Measurements from ENCODE around the gene CANT1. TPM values are rescaled to one million over a fixed set of nuclear protein-coding genes. Genes with fewer than 3 reads are reported as not detected.
A peak's percentile ranks its signal among the peaks of the same experiment; 100 is the strongest.

Gene CANT1
- total and polyA plus RNA-seq, 8 donors = 16.6 to 151 (median 40.7) TPM

DNA sequence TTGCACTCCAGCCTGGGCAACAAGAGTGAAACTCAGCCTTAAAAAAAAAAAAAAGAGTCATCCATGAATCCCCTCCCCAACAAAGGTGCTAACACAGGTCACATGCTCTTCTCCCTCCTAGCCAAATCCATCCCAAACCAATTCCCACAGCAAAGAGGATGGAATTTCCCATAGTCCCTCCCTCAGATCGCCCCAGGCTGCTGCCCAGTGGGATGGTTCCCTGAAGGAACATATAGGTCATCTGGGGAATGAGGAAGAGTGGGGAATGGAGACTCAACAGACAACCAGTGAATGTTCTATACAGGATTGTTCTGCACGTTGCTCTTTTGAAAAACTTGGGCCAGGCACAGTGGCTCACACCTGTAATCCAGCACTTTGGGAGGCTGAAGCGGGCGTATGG lies 48.0 kb downstream of the CANT1 start:
- H3K27me3 ChIP-seq = no peaks in the 10 kb centered on the region
- TF ChIP-seq, protein P1, sequence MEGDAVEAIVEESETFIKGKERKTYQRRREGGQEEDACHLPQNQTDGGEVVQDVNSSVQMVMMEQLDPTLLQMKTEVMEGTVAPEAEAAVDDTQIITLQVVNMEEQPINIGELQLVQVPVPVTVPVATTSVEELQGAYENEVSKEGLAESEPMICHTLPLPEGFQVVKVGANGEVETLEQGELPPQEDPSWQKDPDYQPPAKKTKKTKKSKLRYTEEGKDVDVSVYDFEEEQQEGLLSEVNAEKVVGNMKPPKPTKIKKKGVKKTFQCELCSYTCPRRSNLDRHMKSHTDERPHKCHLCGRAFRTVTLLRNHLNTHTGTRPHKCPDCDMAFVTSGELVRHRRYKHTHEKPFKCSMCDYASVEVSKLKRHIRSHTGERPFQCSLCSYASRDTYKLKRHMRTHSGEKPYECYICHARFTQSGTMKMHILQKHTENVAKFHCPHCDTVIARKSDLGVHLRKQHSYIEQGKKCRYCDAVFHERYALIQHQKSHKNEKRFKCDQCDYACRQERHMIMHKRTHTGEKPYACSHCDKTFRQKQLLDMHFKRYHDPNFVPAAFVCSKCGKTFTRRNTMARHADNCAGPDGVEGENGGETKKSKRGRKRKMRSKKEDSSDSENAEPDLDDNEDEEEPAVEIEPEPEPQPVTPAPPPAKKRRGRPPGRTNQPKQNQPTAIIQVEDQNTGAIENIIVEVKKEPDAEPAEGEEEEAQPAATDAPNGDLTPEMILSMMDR (IDR thresholded peaks at IDR 0.05) = no peak
- TF ChIP-seq EP300 (IDR thresholded peaks at IDR 0.05) (no peak), POLR2AphosphoS5 (IDR thresholded peaks at IDR 0.05) (no peak), POLR2A (IDR thresholded peaks at IDR 0.05) (no peak)
- no peak overlapping the region for H3K4me3 ChIP-seq
- peaks cover 0 to 10% (median 5%) of the 10 kb centered on the region in 4 donors for H3K36me3 ChIP-seq
- intact Hi-C loops (cut with DNase I; ENCODE audit: low total_unique reads) = no loop called here
- no peak for DNase-seq
- peak overlapping the region in 1 of 5 donors; percentile 64 for H3K27ac ChIP-seq
- WGBS, 5 donors = 92 to 96% (median 93%) methylated on average over 4 of the region's 4 CpGs
- H3K9me3 ChIP-seq = no peaks in the 10 kb centered on the region
- H3K4me1 ChIP-seq = peaks cover 0 to 10% (median 7%) of the 10 kb centered on the region in 4 donors

DNA sequence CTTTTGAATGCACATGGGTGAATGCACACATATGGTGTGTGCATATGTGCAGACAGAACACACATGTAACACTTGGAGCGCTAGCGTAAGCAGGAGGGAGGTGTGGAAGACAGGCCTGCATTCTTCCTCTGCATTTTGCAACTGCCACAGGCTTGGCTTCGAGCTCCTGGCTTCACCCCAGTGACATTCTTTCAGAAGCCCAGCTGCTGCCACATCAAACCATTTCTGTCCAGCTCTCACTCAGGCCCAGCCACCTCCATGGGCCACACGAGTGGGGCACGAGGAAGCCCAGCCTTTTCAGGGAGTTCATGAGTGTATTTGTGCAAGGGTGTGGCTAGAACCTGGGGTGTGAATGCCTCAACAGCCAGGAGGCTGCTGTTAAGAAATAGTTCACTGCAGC lies 48.6 kb downstream of the CANT1 start:
- 32 to 56% (median 38%) methylated on average over 5 of the region's 5 CpGs for WGBS, 5 donors
- H3K27ac ChIP-seq = peak overlapping the region in 3 of 5 donors; percentile 14 to 64 (median 24)
- intact Hi-C loops (cut with DNase I; ENCODE audit: low total_unique reads) = no loop called here

DNA sequence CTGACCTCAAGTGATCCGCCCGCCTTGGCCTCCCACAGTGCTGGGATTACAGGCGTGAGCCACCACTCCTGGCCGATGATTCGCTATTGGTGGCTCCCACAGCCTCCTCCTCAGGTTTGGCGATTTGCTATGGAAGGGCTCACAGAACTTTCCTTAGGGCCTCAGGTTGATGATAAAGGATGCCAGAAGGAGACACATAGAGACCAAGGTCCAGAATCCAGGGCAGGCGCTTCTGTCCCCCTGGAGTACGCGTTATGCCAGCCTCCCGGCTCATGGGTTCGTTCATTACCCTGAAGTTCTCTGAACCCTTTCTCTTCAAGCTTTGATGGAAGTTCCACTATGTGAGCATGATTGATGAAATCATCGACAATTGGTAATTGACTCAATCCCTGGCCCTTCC lies 49.8 kb downstream of the CANT1 start:
- TF ChIP-seq POLR2A (IDR thresholded peaks at IDR 0.05) (no peak), EP300 (IDR thresholded peaks at IDR 0.05) (no peak), POLR2AphosphoS5 (IDR thresholded peaks at IDR 0.05) (no peak)
- TF ChIP-seq, protein P1 (IDR thresholded peaks at IDR 0.05) = no peak
- Histone ChIP-seq H3K9me3 (no peaks in the 10 kb centered on the region), H3K36me3 (no peaks in the 10 kb centered on the region), H3K27me3 (no peaks in the 10 kb centered on the region), H3K4me1 (peaks cover 0 to 10% (median 7%) of the 10 kb centered on the region in 4 donors), H3K4me3 (no peak overlapping the region), H3K27ac (no peak overlapping the region)
- WGBS, 5 donors = 92 to 98% (median 95%) methylated on average over 11 to 12 of the region's 12 CpGs
- intact Hi-C loops (cut with DNase I; ENCODE audit: low total_unique reads) = no loop called here
- DNase-seq = no peak

More for the DNA sequence above, 48.6 kb downstream of the CANT1 start:
- Histone ChIP-seq H3K27me3 (no peaks in the 10 kb centered on the region), H3K4me3 (no peak overlapping the region), H3K4me1 (peaks cover 0 to 10% (median 7%) of the 10 kb centered on the region in 4 donors), H3K36me3 (peaks cover 0 to 7% (median 3%) of the 10 kb centered on the region in 4 donors), H3K9me3 (no peaks in the 10 kb centered on the region)
- TF ChIP-seq POLR2A (IDR thresholded peaks at IDR 0.05) = no peak
- TF ChIP-seq POLR2AphosphoS5 (IDR thresholded peaks at IDR 0.05) = peak in 1 of 3 donors; percentile 20
- DNase-seq = peak in 1 of 2 donors; percentile 32

DNA sequence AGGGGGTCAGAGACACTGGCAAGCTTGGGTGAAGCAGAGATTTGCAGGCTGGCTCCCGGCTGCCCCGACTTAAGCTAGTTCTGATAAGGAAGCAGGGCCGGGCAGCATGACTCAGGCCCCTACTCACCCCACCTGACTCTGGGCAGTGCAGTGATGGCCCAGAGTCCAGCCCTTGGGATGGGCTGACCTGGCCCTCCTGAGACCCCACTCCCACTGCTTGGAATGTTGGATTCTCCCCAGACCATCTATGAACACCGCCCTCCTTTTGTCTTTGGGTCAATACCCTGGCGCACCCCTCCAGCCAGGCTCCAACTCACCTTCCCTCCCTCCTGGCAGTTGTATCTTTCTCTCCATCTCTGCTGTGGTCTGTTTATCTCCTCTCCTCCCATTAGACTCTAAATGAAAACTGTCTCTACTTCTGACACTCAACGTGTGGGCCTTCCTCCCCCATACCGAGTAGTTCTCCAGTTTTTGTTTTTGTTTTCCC lies 50.9 kb downstream of the CANT1 start:
- Histone ChIP-seq H3K27me3 (no peaks in the 10 kb centered on the region), H3K4me3 (no peak overlapping the region), H3K27ac (peak overlapping the region; percentile 43 to 76 (median 53)), H3K9me3 (no peaks in the 10 kb centered on the region), H3K36me3 (no peaks in the 10 kb centered on the region), H3K4me1 (peaks cover 0 to 10% (median 7%) of the 10 kb centered on the region in 4 donors)
- 57 to 75% (median 60%) methylated on average over 6 to 7 of the region's 7 CpGs for WGBS, 5 donors
- peak; percentile 71 to 77 for DNase-seq
- intact Hi-C loops (cut with DNase I; ENCODE audit: low total_unique reads) = no loop called here
- TF ChIP-seq POLR2A (IDR thresholded peaks at IDR 0.05) (no peak), POLR2AphosphoS5 (IDR thresholded peaks at IDR 0.05) (peak in 2 of 3 donors; percentile 10 to 37)

DNA sequence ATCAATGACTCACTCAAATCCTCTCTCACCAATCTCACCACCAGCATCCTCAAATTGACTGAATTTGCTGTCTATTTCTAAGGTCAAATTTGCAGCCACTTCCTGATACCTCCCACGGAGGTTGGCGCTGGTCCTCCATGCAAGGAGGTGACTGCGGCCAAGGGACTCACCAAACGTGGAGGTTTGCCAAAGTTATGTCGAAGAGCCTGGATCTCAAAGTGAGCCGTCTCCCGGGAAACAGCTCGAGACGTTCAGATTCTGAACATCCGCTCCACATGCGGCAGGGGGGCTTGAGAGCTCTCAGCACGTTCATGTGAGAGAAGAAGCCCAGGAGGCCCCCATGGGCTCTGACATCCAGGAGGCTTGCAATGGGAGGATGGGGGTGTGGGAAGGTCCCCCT lies 52.4 kb downstream of the CANT1 start:
- intact Hi-C loops (cut with DNase I; ENCODE audit: low total_unique reads) = no loop called here
- DNase-seq = peak in 1 of 2 donors; percentile 46
- H3K27me3 ChIP-seq = no peaks in the 10 kb centered on the region
- H3K27ac ChIP-seq = no peak overlapping the region
- 14 to 51% (median 30%) methylated on average over 9 to 12 of the region's 12 CpGs for WGBS, 5 donors
- TF ChIP-seq EP300 (IDR thresholded peaks at IDR 0.05) (no peak), POLR2A (IDR thresholded peaks at IDR 0.05) (no peak), POLR2AphosphoS5 (IDR thresholded peaks at IDR 0.05) (no peak)
- TF ChIP-seq, protein P1 (IDR thresholded peaks at IDR 0.05) = no peak
- H3K4me1 ChIP-seq = peaks cover 8 to 24% (median 12%) of the 10 kb centered on the region in 4 donors
- H3K4me3 ChIP-seq = no peak overlapping the region
- no peaks in the 10 kb centered on the region for H3K36me3 ChIP-seq
- no peaks in the 10 kb centered on the region for H3K9me3 ChIP-seq

Data from stomach (tissue), 9 donors.